A673 (cell line): ENCODE data around the gene RIN2. TPM values are rescaled to one million over a fixed set of nuclear protein-coding genes. Genes with fewer than 3 reads are reported as not detected.

Experiments used
- BruUV-seq: library from RNA; stranded (reverse); fragments of 400-500 nt; replicated peaks from 2 replicates; lab custom pipeline; 2021; lab: Mats Ljungman, UMichigan
- CTCF ChIA-PET: fragments of 300-600 bp; sonication (Branson Sonifier 250); formaldehyde crosslinking; loops from one replicate; lab custom pipeline; 2022; ENCODE audit warnings: antibody characterized with exemption; lab: Charles Lee
- POLR2A ChIA-PET: fragments of 300-600 bp; sonication (Branson Sonifier 250); formaldehyde crosslinking; loops from one replicate; lab custom pipeline; 2022; ENCODE audit warnings: antibody characterized with exemption; ENCODE audit not compliant: low non-redundant PET; lab: Charles Lee
- DNase-seq: peaks from one replicate; pipeline ENCODE4 v3.0.0-alpha.2; 2015; ENCODE audit warnings: low spot score
- H3K27ac ChIP-seq: fragments of 200-600 bp; sonication (generic); 2 replicates; pipeline ENCODE4 v1.5.1; 2016; ENCODE audit warnings: mixed run types, low read depth, mild to moderate bottlenecking, mixed read lengths, antibody characterized with exemption, low read length; ENCODE audit not compliant: poor library complexity, severe bottlenecking
- H3K27me3 ChIP-seq: fragments of 200-600 bp; sonication (generic); replicated peaks from 2 replicates; pipeline ENCODE4 v1.6.1; 2017; ENCODE audit warnings: mixed run types, low read depth, mild to moderate bottlenecking, mixed read lengths, antibody characterized with exemption, low read length; ENCODE audit not compliant: insufficient read depth, poor library complexity
- H3K36me3 ChIP-seq: fragments of 200-600 bp; sonication (generic); 2 replicates; pipeline ENCODE4 v1.6.1; 2016; ENCODE audit warnings: mixed run types, mild to moderate bottlenecking, mixed read lengths, antibody characterized with exemption, low read length; ENCODE audit not compliant: insufficient read depth, poor library complexity, severe bottlenecking
- H3K4me1 ChIP-seq: fragments of 200-600 bp; sonication (generic); 2 replicates; pipeline ENCODE4 v1.6.1; 2017; ENCODE audit warnings: mixed run types, mild to moderate bottlenecking, mixed read lengths, antibody characterized with exemption, low read length; ENCODE audit not compliant: insufficient read depth, poor library complexity, severe bottlenecking
- H3K4me3 ChIP-seq: fragments of 200-600 bp; sonication (generic); 2 replicates; pipeline ENCODE4 v1.5.1; 2016; ENCODE audit warnings: low read depth, mixed run types, mild to moderate bottlenecking, mixed read lengths, low read length; ENCODE audit not compliant: poor library complexity, severe bottlenecking
- H3K9me3 ChIP-seq: fragments of 200-600 bp; sonication (generic); 2 replicates; pipeline ENCODE4 v1.6.1; 2016; ENCODE audit warnings: mixed run types, low read depth, mild to moderate bottlenecking, mixed read lengths, antibody characterized with exemption, low read length; ENCODE audit not compliant: poor library complexity, severe bottlenecking
- CTCF ChIP-seq: fragments of 300-800, 200-600 bp; sonication (generic); conservative IDR thresholded peaks from 2 replicates; pipeline ENCODE4 v1.5.1; 2017; ENCODE audit warnings: low read depth, mild to moderate bottlenecking, antibody characterized with exemption, low read length, moderate library complexity, mixed read lengths
- EZH2 ChIP-seq: fragments of 200-600 bp; sonication (generic); IDR thresholded peaks from 2 replicates; pipeline ENCODE4 v1.6.1; 2017; ENCODE audit warnings: borderline replicate concordance, low read depth, mild to moderate bottlenecking, mixed read lengths, antibody characterized with exemption, low read length; ENCODE audit not compliant: poor library complexity, severe bottlenecking
- intact Hi-C: fragments of 100-400 bp; cut with micrococcal nuclease; formaldehyde crosslinking; loops from one replicate; pipeline ENCODE4 v1.10.0; 2022; ENCODE audit not compliant: unreplicated experiment
- total RNA-seq: library from RNA; stranded (reverse); gene quantifications from 2 replicates; pipeline ENCODE4 v1.2.3, GENCODE V29; 2021

Gene RIN2
- total RNA-seq, 1 experiment from 2014 or later, result 14.6 TPM

- Histone ChIP-seq H3K9me3 (no peaks in the 10 kb centered on the region), H3K4me3 (no peak overlapping the region), H3K27me3 (no peaks in the 10 kb centered on the region), H3K36me3 (peaks cover 5% of the 10 kb centered on the region), H3K4me1 (no peaks in the 10 kb centered on the region), H3K27ac (no peak overlapping the region)
- DNase-seq, result no peak
- POLR2A ChIA-PET, result no interaction called here
- CTCF ChIA-PET, result no interaction called here
- TF ChIP-seq EZH2 (no peak), CTCF (no peak)
- intact Hi-C loops, result no loop called here
- no TSS peak for BruUV-seq
Measured at GRCh38 chr20:19723813-19724430, 34.1 kb upstream of the RIN2 start.

- H3K27me3 ChIP-seq, result no peaks in the 10 kb centered on the region
- ChIA-PET CTCF (no interaction called here), POLR2A (no interaction called here)
- TF ChIP-seq CTCF, result no peak
- TF ChIP-seq EZH2, result no peak
- H3K27ac ChIP-seq, result no peak overlapping the region
- H3K4me1 ChIP-seq, result no peaks in the 10 kb centered on the region
- no peak overlapping the region for H3K4me3 ChIP-seq
- no TSS peak for BruUV-seq
- no peaks in the 10 kb centered on the region for H3K9me3 ChIP-seq
- no peak for DNase-seq
- intact Hi-C loops, result no loop called here
- peaks cover 5% of the 10 kb centered on the region for H3K36me3 ChIP-seq
Measured at GRCh38 chr20:19725373-19725772, 32.7 kb upstream of the RIN2 start.

GRCh38 chr20:19725814-19726525, 32.1 kb upstream of the RIN2 start:
- no TSS peak for BruUV-seq
- Histone ChIP-seq H3K27me3 (no peaks in the 10 kb centered on the region), H3K36me3 (peaks cover 5% of the 10 kb centered on the region), H3K4me3 (no peak overlapping the region), H3K27ac (no peak overlapping the region), H3K4me1 (no peaks in the 10 kb centered on the region), H3K9me3 (no peaks in the 10 kb centered on the region)
- ChIA-PET POLR2A (no interaction called here), CTCF (no interaction called here)
- intact Hi-C loops, result no loop called here
- TF ChIP-seq CTCF (no peak), EZH2 (no peak)
- no peak for DNase-seq
